ENCODE data around the gene LRRC56.

The LRRC56 gene

DNA sequence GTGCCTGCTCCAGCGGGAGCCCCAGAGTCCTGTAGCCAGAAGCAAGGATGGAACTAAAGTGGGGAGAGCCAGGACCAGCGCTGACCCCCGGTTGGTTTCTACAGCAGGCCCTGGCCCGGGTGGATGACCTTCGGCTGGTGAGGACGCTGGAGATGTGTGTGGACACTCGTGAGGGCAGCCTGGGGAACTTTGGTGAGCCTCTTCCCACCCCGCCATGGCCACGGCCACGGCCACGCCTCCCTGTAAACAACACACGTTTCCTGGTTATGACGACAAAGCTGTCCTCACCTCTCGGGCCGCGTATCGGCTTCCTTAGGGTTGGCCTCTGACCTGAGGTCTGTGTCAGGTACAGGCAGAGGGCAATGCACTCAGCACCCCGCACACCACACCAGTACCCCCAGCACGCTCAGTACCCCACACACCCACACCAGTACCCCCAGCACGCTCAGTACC lies 4.1 kb downstream of the LRRC56 start:
- DNase-seq: no peak

DNA sequence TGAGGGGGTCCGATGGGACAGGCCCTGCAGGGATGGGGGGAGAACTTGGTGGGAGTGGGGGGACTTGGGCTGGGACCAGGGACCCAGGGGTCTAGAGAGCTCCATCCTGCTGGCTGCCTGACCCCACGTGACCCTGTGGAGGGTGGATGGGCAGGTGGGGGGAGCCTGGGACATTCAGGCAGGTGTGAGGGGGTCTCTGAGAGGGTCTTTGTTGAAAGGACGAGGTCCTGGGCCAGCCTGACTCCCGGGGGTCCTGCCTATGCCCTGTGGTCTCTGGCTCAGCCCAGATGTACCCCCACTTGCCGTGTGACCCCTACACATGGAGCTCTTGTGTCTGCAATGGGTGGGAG lies 7.5 kb downstream of the LRRC56 start:
- DNase-seq: no peak

DNA sequence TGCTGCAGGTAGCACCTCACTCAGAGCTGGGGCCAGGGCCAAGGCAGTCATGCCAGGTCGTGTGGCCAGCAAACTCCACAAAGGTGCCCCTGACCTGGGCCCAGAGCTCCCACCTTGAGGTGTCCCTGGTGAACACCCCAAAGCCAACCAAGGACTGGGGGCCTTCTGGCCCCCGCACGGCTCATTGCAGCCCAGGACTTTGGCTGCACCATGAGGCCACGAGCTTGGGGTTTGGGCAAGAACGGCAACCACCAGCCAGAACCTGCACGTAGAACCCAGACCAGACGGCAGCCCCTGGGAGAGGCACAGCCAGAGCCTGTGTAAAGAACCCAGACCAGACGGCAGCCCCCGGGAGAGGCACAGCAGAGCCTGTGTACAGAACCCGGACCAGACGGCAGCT lies 7.8 kb downstream of the LRRC56 start:
- no peak for DNase-seq

DNA sequence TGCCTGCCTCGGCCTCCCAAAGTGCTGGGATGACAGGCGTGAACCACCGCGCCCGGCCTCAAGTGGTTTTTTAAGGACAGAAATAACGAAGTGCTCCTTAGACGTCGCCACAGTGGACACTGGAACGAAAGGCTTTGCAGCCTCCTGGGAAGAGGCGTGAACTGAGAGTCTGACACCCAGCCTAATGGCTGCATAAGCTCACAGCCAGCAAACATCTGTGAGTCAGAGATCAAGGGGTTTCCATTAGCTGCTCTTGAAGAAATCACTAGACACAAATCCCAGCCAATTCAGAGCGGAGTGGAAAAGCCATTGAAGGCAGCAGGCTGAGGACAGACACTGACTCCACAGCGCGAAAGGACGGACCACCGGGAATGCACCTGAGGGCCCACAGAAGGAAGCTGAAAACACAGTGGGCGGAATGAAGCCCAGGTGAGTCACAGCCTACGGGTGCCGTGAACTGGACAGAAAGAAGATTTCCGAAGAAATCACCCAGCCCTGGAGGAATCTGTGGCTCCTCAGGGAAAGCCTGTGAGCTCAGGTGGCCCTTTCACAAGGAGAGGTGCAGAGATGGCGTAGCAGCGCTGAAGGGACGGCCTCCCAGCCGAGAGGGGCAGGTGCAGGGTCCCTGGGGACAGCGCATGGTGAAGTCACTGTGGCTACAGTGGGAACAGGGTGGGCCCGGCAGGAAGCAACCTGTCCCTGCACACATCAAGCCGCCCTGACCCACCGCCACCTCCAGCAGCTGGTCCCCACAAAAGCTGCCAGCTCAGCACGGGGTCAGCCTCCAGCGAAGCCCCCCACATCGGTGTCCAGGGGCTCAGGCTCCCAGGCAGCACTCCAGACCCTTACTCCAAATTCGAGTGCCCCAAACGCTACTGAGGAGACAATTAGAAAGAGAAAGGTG lies 11.6 kb downstream of the LRRC56 start:
- no peak for DNase-seq

DNA sequence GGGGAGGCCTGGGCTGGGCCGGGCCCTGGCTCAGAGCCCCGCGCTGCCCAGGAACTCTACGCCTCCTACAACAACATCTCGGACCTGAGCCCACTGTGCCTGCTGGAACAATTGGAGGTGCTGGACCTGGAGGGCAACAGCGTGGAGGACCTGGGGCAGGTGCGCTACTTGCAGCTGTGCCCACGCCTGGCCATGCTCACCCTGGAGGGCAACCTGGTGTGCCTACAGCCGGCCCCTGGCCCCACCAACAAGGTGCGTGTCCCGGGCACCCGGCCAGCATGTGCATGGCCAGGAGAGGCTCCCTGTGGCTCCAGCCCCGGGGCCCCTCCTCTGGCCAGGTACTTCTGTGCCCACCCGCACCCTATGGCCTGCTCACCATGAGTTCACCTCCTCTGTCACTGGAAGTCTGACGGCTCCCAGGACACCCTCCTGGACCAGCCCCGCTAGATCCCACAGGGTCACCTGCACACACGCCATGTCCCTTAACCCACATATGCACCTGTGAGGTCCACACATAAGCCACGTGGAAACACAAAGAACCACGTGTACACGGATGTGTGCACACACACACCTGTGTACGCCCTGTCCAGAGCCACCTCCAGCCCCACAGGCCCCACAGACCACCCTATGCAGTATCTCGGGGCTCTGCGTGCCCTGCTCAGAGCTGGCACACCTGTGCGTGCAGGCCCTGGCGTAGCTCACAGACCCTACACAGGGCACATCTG lies 12.9 kb downstream of the LRRC56 start:
- no peak for DNase-seq

DNA sequence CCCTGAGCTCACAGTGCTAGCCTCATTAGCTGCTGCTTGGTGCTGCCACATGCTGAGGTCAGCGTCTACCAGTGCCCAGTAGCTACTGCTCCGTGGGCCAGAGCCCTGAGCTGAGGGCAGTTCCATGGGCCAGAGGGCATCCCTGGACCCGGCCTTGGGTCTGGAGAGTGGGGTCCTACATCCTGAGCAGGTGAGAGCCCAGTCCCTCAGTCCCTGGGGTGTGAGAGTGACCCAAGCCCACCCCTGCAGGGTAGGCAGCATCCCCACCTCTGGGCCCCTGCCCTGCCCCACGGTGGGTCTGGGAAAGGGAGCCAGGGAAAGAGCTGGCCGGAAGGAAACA lies 13.4 kb downstream of the LRRC56 start:
- DNase-seq: no peak

DNA sequence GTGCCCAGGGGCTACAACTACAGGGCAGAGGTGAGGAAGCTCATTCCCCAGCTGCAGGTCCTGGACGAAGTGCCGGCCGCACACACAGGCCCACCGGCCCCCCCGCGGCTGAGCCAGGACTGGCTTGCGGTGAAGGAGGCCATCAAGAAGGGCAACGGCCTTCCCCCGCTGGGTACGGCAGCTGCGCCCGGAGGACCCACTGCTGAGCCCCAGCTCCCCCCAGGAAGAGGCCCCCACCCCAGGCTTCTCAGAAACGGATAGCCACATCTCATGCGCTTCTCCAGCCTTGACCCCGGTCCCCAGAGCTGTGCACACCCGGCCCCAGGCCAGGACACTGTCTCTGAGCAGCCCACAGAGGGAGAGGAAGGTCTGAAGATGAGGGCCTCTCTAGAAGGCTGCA lies 13.8 kb downstream of the LRRC56 start:
- DNase-seq: no peak

DNA sequence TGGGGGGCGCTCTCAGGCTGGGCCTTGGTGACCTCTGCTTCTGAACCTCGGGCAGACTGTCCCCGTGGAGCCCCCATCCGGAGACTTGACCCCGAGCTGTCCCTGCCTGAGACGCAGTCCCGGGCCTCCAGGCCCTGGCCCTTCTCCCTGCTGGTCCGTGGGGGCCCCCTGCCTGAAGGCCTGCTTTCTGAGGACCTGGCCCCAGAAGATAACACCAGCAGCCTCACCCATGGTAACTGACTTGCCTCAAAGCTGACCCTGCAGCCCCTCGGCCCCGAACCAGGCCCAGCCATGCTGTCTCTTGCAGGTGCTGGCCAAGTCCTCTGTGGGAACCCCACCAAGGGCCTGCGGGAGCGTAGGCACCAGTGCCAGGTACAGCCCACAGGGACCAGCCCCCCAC lies 14.3 kb downstream of the LRRC56 start:
- DNase-seq: no peak

DNA sequence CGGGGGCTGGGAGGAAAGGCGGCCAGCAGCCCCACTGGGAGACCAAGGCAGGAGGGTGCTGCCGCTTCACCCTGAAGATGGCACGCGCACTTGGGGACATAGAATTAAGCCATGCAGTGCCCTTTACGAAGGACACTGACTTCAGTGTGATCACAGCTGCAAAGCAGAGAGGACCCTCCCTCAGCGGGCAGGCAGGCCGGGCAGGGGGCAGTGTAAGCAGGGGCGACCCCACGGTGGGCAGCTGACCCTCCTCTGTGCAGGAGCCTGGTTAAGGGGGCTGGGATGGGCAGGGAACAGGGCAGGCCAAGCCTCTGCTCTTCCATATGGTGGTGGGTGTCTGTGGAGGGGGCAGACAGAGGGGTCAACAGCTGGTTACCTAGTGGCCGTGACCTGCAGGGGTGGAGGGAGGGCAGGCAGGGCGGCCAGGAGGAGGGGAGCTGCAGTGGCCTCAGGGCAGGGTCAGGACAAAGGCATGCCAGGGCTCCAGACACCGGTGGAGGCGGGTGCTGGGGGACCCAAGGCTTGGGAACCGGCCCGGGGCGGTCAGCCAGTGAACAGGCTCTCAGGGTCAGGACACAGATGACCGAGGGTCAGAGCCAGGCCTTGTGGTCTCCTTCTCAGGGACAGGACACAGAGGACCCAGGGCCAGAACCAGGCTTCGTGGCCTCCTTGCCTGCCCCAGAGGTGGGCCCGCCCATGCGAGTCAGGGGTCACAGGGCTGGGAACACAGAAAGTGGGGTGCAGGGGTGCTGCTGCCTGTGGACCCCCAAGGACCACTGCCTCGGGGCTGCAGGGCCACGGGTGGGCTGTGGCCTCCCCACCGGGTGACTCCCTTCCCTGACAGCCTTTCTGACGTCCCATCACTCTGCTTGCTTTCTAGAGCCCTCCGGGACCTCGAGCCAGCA lies 16.0 kb downstream of the LRRC56 start:
- DNase-seq: no peak

DNA sequence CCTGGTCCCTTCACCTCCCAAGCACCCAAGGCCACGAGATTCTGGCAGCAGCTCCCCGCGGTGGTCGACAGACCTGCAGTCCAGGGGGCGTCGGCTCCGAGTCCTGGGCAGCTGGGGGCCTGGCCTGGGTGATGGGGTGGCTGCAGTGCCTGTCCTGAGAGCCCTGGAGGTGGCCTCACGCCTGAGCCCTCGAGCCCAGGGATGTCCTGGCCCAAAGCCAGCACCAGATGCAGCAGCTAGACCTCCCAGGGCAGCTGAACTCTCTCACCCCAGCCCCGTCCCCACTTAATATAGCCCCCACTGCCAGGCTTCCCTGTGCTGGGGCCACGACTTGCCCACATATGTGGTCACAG lies 16.6 kb downstream of the LRRC56 start:
- no peak for DNase-seq

DNA sequence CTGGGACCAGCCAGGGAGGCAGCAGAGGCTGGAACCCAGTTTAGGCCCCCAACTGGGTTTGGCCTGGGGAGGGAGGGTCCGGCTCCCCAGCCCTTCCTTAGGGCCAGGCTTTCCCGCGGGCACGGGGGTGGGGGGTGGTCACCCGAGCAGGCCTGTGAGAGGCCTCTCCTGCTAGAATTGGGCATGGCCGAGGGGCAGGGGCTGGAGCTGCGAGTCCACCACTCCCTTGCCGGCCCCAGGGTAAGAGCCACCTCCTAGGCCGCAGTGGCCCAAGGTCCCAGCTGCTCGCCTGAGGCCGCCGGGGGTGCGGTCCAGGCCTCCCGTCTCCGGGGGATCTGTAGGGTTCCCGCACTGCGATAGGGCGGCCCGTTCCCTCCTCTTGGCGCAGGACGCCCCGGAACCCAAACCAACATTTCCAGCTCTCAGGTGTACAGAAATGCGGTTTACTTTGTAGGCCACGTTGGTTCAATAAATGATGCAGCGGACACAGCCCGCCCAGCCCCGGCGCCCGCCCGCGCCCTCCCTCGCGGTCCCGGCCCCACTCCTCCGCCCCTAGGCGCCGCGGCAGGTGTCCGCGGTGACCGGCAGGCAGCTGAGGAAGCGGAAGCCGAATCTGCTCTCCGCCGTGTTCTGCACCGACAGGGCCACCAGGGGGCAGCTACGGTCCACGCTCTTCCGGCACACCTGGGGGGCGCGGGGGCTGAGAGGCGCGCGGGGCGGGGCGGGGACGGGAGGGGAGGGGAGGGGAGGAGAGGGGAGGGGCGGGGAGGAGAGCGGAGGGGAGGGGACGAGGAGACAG lies 17.3 kb downstream of the LRRC56 start:
- DNase-seq: peak; percentile 63

DNA sequence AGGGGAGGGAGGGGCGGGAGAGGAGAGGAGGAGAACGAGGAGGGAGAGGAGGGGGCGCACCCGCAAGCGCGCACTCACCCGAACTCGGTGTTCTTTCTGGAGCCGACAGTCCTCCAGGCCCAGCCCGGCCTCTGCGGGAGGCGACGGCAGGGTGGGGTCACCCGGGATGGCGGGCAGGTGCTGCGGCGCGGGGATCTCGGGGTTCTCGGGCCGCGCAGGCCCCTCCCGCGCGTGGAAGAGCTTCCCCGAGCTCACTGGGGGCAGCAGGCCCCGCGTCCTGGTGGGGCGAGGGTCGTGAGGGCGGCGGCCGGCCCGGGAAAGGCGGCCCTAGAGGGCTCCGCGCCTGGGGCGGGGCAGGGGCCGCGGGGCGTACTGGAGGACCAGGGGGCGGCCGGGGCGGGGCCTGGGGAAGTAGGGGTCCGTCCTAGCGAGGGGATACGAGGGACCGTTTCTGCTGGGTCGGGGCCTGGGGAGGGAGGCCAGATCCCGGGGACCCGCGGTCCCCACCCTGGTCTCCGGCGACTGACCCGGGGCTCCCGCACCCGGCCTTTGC lies 18.0 kb downstream of the LRRC56 start:
- no peak for DNase-seq

DNA sequence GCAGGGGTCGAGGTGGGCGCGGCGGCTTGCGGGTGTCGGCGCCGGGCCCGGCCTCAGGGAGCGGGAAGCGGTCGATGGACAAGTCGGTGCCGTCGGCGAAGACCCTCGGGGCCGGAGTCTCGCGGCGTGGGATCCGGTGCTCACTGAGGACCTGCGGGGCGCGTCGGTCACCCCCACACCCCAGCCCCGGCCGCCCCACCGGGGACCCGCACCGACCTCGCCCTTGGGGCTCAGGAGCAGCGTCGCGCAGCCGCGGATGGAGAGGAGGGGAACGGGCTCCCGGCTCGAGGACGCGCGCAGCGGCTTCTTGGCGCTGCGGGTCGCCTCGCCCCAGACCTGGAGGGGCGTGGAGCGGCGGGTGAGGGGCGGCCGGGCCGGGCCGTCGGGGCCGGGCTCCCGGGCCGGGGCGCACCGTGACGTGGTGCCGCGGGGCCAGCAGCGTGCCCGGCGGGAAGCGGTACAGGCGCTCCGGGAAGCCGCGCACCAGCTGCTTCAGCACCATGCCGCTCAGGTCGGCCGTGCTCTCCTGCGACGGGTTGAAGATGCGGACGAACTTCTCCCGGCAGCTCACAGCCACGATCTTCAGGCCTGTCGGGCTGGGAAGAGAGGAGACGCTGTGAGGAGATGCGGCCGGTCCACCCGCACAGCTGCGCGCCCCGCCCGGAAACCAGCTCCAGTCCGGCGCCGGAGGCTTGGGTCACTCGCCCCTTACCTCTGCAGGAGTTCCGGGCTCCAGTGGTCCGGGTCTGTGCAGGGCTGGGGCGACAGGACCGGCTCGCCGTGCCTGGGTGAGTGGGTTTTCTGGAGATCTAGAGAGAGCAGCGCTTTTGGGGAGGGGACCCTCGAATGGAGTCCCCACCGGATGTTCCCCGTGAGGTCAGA lies 18.7 kb downstream of the LRRC56 start:
- DNase-seq: no peak

DNA sequence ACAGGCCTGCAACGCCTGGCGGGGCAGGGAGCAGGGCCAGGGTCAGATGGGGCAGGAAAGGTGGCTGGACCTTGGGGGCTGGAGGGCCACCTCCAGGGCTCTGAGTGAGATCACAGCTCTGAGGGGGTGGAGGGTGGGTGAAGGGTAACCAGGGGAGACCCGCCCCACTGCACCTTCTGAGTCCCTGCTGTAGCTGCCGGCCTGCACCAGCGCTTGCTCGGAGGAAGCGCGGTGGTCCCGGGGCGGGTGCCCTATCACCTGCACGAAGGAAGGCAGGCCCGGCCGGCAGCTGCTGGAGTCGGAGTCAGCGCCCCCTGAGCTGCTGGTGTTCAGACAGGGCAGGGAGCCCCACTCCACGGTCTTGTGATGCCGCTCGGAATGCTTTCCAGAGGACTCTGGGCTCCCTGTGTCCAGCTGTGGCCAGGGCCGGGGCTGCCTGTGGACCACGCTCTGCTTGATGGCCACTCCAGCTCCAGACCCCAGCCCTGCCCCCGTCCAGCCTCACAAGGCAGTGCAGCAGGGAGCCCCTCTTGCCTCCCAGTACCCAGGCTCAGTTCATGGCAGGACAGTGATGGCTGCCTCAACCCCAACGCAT lies 19.4 kb downstream of the LRRC56 start:
- no peak for DNase-seq

DNA sequence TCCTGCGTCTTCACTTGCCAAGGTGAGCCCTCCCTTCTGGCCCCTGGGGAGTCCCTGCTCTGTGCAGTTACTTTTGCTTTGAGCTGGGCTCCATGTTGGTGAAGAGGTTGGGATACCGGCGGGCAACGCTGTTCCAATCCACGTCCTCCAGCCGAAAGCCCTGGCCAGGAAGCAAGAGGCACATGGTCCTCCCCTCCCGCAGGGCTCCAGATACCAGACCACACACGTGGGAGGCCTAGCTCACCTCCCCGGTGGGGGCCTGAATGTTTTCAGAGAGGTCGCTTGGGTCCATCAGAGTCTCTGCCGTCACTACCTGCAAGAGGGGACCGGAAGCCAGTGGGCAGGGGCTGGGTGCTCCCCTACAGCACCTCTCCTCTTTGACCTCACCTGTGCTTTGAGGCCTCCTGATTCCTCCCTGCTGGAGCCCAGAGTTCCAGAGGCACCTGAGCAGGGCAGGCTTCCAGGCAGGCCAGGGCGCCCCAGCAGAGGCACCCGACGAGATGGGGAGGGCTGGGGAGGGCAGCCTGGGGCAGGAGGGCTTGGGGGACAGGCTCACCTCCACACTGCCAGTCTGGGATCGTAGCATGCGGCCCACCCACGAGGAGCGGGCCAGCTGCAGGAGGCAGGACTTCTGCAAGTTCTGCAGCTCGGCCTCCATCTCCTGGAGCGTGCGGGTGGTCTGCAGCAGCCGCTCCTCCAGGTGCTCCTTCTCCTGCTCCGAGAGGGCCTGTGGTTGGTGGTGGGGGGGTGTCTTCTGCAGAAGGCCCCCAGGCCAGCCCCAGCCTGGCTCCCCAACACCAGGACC lies 20.2 kb downstream of the LRRC56 start:
- no peak for DNase-seq

DNA sequence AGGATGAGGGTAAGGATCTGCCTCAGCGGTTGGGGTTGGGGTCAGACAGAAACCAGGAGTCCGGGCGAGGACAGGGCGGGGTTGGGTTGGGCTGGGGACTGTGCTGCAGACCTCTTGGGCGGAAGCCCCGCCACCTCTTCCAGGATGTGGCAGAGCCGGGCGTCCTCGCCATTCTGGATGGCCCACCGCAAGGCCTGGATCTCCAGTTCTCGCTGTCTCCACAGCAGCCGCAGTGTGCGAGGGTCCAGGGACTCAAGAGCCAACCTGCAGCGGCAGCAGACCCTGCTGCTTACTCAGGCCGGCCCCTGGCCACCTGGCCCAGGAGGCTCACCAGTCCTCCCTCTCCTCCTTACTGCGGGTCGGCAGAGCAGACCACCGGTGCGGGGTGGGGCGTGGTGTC lies 21.2 kb downstream of the LRRC56 start:
- DNase-seq: no peak

DNA sequence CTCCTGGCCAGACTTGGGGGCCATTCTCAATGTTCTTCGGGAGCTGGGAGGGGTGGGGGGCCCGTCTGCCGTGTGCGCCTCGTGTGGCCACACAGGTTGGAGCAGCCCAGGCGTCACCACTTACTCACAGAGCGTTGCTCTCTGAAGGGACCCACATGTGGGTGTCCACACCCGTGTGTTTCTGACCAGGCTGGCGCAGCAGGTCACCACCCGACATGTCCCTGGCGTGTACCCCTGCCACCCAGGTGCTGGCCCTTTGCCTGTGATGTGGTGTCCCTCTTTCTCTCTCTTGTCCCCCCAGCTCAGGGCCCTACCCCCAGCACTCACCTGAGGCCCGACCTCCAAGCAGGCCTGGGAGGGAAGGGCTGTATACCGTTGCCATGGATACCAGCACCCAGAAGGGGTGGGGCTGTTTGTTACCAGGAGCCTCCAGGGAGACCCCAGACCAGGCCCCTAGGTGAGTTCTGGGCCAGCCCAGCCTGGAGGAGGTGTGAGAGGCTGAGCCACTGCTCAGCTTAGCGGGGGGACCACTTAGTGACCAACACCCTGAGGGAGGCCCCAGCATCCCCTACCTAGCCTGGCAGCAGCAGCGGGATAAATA lies 21.8 kb downstream of the LRRC56 start:
- DNase-seq: no peak

DNA sequence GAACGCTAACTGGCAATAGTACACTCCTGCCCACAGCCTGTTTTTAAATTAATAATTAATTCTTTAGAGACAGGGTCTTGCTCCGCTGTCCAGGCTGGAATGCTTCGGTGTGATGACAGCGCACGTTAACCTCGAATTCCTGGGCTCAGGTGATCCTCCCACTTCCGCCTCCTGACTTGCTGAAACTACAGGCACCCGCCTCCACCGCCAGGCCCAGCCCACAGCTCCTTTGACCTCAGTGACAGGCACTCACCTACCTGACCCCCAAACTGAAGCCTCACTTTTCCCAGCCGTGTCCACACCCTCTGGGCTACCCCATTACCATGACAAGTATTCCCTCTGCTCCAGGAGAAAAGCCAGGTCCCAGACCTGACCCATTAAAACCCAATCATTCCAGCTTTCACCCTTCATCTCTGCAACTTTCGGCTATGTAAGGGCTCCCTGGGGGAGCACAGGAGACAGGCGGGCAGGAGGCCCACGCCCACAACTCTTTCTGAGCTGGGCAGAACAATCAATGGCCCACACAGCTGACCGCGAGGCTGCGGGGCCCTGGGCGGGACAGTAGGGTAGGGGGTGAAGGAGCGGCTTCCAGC lies 22.5 kb downstream of the LRRC56 start:
- no peak for DNase-seq
